SHP77 (cell line): ENCODE results near the gene CRYGC.
A peak's percentile ranks its signal among the peaks of the same experiment; 100 is the strongest.
"Not testable (repeated sequence)": the region's sequence is repeated elsewhere in the genome, so short reads cannot be mapped to it uniquely, and the experiment has no call there.

ENCODE experiments used
- DNase-seq, 2 experiments: peaks; one replicate each; lab custom pipeline; 2025; lab: John Stamatoyannopoulos, UW

The CRYGC gene, protein sequence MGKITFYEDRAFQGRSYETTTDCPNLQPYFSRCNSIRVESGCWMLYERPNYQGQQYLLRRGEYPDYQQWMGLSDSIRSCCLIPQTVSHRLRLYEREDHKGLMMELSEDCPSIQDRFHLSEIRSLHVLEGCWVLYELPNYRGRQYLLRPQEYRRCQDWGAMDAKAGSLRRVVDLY

DNA sequence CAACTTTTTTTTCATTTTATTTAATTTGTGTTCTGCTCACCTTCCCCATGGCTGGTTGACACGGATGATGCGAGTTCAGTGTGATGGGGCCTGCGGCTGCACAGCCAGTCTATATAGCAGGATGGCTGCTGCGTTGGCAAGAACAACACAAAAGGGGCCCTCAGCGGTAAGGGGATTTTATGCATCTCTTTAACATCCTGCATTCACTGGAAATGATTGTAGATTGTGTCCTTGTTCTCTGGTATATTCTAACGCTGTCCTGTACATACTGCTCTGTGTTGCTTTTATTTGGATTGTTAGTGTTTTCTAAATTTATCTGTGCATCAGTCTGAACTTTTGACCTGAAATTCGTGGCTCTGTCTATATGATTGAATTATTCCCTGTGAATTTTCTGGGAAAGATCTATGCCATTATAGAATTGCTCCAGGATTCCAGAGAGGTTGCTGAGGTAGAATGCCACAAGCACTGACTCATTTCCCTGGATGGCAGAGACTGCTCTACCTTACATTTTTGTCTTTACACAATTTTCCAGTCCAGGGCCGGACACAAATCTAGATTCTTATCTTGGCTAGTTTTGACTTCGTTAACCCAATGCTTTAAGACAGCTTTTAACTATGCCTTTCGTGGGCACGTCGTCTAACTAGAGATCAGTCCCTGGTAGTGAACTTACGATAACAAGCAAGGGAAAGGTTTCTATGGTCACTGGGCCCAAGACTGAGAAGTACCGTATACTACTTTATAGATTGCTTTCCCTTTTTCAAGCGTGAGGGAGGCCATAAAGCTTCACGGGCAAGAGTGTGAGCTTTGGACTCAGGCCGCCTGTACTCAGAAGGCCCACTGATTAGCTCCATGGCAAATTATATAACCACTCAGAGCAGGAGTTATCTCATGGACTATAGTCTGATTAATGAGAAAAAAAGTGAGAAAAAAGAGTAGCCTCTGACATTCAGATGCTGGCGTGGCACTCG is at the start of gene CRYGC:
Gene CRYGC, minus strand, starts transcription at position 85 of the 968 bp plus-strand sequence. Its CDS starts 36 bp downstream, at position 49.
- DNase-seq: no peak

DNA sequence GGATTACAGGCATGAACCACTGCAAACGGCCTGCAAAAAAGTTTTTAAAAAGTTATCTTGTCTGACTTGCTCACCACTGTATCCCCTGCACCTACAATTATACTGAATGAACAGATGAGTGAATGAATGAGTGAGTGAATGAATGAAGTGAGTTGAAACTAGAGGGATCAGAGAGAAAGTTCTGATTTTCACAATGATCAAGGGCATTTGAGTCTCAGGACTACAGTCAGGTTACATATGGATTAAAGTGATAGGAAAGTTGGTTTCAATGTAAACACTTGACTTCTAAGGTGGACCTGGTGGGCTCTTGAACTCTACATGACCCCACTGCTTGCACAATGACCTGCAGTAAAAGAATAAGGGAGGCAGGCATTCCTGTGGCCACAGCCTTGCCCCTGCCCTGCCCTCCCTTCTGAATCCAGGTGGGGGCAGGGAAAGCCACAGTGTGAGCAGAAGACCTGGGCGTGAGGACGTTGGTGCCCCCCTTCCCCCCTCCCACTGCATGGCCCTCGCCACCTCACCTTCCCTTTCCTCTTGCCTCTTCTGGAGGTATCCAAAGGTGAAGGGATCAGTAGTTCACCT is 49.5 kb upstream of the CRYGC start:
- DNase-seq: no peak

DNA sequence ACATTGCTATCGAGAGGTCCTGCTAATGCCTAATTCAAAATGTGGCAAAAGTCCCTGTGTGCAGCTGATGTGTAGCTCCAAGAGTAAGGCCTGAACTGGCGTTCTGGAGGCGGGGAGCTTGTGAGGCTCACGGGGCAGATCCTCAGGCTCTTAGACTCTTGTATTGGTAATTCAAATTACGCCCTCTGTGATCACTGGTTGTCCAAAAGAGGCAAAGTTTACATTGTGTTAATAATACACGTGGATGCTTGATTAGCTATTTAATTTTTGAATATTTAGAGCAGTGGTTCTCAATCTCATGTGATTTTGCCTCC is 46.2 kb upstream of the CRYGC start:
- peak in 1 of 2 experiments; percentile 7 for DNase-seq

DNA sequence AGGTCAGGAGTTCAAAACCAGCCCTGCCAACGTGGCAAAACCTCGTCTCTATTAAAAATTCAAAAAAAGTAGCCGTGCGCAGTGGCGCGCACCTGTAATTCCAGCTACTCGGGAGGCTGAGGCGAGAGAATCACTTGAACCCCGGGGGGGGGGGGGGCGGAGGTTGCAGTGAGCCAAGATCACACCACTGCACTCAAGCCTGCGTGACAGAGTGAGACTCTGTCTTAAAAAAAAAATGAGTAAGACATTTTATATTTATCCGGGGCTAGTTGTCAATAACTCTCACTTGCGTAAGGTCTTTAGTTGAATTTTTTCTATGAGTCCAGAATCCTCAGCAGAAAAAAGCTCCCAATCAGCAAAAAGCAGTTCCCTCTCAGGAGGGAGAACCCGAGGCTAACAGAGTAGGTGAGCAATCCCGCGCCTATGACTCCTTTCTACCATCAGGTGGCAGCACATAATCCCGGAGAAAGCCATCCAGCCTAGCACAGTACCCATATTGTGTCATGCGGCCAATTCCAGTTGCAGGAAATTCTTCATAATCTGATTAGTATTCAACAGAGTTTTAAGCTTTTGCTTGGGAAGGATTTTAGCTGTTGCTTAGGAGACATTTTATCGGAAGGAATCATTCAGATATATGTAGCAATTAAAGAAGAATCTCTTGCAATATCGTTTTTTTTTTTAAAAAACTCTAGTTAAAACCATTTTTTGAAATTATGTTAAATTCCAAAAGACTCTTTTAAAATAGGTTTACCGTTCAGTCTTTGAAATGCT is 45.6 kb upstream of the CRYGC start:
- DNase-seq: peak; percentile 67 to 83

DNA sequence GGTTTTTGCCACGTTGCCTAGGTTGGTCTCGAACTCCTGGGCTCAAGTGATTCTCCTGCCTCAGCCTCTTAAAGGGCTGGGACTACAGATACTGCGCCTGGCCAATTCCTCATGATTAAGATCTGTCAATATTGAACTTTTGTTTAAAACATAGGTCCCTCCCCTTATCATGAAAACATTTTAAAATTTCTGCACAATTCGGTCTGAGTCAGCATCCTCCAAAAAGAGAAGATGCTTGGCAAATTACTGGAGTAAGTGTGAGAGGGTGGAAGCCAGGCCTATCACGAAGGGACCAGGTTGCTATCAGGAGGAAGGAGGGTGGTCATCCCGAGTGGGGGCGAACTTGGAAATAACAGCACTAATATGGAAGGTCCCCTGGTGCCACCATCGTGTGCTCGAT is 44.5 kb upstream of the CRYGC start:
- no peak for DNase-seq

DNA sequence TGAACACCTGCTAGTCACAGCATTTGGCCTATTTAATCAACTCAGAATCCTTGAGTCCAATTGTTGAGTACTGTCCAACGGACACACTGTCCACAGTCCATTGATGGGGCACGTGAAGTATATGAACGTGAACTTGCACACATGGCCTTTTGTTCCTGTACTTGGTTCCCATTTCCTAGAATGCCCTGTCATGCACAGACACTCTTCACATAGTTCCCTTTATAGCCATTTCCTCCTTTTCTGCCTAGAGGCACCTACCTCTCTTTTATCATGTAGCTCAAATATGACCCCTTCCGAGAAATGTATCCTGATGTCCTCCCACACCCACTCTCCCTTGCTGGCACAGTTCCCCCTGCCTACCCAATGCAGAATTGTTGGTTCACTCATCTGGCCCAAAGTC is 42.5 kb upstream of the CRYGC start:
- no peak for DNase-seq

DNA sequence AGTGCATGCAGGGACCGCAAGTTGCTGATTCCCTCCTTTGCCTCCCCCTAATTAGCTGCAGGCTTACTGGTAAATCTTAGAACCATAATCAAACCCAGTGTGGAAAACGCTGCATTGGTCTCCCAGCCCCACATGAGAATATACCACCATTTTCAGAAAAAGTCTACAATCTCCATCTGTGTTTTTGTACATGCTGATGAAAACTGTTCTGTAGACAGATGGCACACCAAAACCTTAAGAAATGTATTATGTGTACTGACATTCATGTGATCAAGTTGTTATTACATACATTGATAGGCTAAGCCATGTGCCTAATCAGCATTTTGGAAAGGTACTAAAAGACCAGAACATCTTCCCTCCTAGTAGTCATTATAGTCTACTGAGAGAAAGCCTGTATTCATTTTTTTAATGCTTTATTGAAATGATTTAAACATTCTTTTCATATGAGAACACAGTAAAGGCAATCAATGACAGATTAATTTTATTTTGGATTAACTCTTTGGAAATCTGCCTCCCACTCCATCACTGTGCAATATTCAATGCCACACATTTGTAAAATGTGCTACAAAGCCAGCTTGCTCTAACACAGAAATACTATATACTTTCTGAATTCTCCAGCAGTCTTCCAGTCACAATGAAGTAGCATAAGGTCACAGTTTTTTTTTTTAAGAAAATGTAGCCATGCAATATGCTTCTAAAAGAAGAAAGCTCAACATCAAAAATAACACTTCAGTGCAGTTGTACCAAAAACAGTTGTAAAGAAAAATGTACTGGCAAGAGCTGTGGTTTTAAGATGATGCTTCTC is 35.5 kb upstream of the CRYGC start:
- no peak for DNase-seq

DNA sequence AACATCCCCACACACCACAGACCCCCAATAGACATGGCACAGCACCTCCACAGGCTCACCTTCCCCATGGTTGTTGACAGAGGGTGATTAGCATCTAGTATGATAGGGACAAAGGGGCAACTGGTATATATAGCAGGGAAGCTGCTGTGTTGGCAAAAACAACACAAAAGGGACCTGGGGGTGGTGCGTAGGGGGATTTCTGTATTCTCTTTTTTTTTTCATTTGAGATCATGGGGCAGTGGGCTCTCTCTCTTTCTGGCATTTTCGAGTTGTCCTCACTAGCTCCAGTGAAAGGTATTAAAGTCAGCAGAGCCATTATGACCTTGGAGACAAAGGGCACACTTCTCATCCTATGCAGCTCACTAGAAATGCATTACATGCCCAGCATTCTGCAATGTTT is 33.9 kb upstream of the CRYGC start, which contains the start of gene CRYGA:
Gene CRYGA, minus strand, starts transcription at position 101 of the 400 bp plus-strand sequence. Its CDS starts 33 bp downstream, at position 68.
- DNase-seq: no peak

DNA sequence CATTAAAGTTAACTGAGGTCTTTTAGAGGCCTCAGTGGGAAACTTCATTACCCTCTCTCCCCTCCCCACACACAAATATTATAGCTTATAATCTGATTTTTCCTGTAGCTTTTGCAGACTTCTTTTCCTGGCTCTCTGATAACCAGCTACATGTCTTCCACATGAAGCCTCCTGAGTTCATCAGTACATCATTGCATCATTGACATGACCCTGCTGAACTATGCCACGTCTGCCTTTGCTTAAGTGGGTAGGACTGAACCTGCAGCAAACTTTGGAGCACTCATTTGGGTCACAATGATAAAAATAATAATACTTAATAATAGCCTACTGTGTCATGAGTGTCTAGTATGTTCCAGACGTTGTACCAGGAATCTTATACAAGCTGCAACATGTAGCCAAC is 26.8 kb upstream of the CRYGC start:
- no peak for DNase-seq

DNA sequence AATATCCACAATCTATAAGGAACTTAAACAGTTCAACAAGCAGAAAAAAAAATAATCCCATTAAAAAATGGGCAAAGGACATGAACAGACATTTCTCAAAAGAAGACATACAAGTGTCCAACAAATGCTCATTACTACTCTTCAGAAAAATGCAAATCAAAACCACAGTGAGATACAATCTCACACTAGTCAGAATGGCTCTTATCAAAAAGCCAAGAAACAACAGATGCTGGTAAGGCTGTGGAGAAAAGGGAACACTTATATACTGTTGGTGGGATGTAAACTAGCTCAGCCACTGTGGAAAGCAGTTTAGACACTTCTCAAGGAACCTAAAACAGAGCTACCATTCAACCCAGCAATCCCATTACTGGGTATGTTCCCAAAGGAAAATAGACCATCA is 23.5 kb upstream of the CRYGC start:
- DNase-seq: no peak

DNA sequence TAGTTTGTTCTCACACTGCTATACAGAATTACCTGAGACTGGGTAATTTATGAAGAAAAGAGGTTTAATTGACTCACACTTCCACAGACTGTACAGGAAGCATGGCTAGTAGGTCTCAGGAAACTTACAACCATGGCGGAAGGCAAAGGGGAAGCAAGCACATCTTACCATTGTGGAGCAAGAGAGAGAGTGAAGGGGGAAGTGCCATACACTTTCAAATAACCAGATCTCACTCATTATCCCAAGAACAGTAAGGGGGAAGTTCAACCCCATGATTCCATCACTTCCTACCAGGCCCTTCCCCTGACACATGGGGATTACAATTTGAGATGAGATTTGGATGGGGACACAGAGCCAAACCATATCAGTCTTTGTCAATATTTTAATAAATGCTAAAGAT is 21.3 kb upstream of the CRYGC start:
- DNase-seq: no peak

DNA sequence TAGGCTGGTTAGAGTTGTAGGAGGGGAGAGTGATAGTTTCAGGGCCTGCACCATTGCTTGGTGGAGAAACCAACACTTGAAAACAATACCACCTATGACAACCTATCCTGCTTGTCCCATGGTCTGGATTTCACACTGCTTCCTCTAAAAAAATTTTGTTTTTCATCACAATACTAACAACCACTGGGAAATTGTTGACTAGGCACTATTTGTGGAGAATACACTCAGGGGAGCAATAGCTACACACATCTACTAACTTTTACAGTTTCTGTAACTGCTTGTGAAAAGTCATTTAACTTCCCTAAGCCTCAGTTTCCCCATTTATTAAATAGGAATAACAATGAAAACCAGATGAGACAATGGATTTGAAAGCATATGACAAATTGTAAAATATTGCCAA is 20.5 kb upstream of the CRYGC start:
- no peak for DNase-seq

DNA sequence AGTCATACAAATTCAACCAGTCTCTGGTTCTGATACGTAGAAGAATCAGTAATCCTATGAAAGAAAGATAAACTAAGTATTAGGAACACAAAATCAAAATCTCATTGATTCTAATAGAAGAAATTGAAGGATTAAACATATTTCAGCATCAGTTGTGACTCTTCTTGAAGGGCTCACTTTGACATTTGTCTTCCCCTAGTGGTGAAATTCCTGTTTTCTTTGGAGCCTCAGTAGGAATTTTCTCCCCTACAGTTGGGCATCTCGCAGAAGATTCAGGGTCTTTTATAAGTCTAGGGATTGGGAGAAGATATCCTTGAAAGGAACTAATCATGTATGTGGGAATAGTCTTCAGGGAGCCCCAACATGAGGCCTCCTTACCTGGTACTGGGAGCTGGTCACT is 19.2 kb upstream of the CRYGC start:
- no peak for DNase-seq

DNA sequence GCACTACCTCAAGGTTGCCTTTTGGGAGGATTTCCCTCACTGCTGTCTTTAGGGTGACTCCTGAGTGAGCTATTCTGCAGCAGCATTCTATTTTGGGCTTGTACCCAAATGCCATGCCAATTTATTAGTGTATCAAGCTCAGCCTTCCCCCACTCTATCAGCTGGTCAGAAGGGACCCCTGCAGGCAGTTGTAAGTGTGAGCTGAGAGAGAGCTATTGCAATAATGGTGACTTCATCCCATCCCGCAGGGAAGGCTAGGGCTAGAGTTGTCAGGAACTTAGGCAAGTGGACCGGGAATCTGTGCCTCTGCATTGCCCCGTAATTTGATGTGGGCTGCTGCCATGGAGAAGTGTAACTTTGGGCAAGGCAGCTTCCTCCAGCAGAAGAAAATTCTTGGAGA is 18.1 kb upstream of the CRYGC start:
- DNase-seq: no peak

DNA sequence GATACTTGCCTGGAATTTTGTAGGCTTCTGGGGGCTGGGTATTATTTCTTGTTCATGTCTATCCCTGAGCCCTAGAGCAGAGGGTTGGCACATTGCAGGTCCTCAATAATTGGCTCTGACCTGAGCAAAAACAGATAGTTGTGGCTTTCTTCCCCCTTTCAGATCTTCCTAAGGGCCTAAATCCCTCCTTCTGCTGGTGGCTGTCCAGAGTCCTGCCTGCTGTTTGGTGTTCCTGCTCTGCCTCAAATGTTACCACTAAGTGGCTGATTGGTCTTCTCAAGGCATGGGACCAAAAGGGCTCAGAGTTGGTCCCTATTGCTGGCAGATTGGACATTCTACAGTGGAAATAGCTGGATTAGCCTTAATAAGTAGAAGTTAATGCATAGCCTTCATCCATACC is 17.4 kb upstream of the CRYGC start:
- no peak for DNase-seq

DNA sequence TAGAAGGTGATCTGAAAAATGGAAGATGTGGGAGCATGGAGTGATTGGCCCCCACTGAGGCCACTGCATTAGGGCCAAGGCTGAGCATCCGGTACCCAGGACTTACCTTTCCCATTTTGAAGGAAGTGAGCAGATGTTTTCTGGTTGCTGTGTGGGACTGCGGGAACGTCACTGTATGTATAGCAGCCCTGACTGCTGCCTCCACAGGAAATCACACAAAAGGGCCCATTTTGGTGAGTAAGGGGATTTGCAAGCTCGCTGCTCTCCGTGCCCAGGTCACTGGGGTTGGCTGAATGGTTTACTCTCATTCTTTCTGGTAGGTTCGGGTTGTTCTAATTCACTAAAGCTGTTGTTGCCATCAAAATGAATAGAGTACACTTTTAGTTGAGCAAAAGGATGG is 16.4 kb upstream of the CRYGC start, which contains the start of gene CRYGB:
Gene CRYGB, minus strand, starts transcription at position 153 of the 400 bp plus-strand sequence. Its CDS starts 38 bp downstream, at position 115.
- no peak for DNase-seq

DNA sequence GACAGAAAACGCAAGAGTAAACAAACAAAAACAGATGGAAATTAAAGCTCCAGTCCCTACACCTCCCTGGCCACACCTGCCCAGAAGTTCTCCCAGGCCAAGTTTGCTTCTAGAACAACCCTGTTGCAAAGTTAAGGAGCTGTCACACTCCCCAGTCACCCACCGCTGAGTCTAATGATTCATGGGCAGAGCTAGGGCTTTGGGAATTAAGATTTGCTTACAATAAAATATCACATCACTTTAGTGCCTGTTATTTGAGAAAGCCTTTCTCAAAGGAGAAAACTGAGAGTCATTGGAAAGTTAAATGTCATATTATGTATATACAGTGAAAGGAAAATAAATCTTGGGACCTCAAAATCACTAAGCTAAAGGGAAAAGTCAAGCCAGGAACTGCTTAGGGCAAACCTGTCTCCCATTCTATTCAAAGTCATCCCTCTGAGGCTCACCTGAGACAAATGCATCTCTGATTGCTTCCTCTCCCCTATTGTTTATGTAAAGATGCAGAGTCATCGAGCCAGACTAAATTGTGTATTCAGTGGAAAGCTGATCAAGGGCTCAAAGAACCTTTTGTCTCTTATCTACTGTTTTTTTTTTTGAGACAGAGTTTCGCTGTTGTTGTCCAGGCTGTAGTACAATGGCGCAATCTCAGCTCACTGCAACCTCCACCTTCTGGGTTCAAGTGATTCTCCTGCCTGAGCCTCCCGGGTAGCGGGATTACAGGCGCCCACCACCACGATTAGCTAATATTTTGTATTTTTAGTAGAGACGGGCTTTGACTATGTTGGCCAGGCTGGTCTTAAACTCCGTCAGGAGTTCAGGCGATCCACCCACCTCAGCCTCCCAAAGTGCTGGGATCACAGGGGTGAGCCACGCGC is 13.5 kb upstream of the CRYGC start:
- no peak for DNase-seq

DNA sequence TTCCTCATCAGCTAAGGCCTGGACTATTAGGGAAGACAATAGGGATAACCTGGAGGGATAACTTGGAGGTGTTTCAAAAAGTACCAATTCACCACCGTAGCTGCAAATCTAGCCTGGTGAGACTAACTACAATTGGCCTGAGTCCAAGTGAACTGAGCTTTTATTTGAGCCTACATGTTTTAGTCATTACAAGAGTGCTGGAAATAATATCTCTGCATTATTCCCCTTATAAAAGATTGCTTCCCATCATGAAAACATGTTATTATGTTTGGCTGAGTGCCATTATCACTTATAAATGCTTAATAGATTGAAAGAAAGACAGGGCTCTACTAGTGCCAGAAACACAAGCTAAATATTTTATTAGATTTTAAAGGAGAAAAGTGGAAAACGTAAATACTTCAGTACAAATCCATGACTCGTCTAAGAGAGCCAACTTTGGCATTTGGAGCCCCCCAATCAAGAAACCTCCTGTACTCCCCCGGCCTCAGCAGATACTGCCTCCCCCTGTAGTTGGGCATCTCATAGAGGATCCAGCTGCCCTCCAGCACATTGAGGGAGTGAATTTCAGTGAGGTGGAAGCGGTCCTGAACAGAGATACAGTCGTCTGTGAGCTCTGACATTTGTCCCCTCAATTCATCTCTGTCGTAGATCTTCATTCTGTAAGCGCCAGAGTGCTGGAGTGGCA is 12.8 kb upstream of the CRYGC start:
- no peak for DNase-seq

DNA sequence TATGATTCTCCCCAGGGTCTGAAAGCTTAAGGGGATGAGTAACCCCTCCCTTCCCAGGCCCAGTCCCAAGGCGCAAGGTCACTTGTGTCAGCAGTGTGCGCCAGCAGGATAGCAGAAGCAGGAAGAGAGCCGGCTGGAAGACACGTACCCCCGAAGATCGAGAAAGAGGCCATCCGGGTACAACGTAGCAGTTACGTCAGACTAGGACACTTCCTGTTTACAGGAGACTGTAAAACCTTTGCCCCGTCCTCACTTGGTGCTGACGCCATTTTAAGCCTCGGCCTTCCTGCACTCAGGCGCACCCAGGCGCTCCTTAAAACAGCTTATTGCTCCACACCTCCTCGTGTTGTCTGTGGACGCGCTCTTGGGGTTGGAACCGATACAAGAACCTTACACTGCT is 9.8 kb upstream of the CRYGC start:
- DNase-seq: no peak

DNA sequence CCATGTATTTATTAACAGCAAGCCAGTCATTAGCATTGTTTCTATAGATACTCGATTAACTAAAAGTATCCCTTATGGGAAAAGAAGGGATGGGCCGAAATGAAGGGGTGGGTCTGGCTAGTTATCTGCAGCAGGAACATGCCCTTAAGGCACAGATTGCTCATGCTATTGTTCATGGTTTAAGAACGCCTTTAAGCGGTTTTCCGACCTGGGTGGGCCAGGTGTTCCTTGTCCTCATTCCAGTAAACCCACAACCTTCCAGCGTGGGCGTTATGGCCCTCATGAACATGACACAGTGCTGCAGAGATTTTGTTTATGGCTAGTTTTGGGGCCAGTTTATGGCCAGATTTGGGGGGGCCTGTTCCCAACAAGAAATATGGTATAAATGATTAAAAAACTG is 8.7 kb upstream of the CRYGC start:
- DNase-seq: not testable (repeated sequence)
